Measurements from ENCODE around the gene REXO4. TPM values are rescaled to one million over a fixed set of nuclear protein-coding genes. Genes with fewer than 3 reads are reported as not detected.

The REXO4 gene
- total and polyA plus RNA-seq, 10 of the 15 experiments (the other 5 are each of a cell fraction or from before 2014, with no cell fraction given) = 2.7 to 43.9 (median 30.5) TPM

- TF ChIP-seq, protein P1, sequence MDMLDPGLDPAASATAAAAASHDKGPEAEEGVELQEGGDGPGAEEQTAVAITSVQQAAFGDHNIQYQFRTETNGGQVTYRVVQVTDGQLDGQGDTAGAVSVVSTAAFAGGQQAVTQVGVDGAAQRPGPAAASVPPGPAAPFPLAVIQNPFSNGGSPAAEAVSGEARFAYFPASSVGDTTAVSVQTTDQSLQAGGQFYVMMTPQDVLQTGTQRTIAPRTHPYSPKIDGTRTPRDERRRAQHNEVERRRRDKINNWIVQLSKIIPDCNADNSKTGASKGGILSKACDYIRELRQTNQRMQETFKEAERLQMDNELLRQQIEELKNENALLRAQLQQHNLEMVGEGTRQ (IDR thresholded peaks at IDR 0.05; ENCODE audit: borderline replicate concordance, low read depth, low read length) = no peak
- TF ChIP-seq BCL11A (IDR thresholded peaks at IDR 0.05; ENCODE audit: low read depth, low read length) (no peak), GATAD2B (conservative IDR thresholded peaks at IDR 0.05; ENCODE audit: low read depth) (no peak; the same call in 1 of the 2 replicates), SREBF1 (IDR thresholded peaks at IDR 0.05; ENCODE audit: low read length) (no peak), IKZF2 (IDR thresholded peaks at IDR 0.05) (peak in 1 of 2 experiments; percentile 40; a peak in 2 of 4 replicates), TCF3 (IDR thresholded peaks at IDR 0.05; ENCODE audit: borderline replicate concordance, insufficient read depth, low read depth, low read length) (no peak), RFX5 (IDR thresholded peaks at IDR 0.05; ENCODE audit: low read depth, low read length) (no peak), FOS (IDR thresholded peaks at IDR 0.05; ENCODE audit: borderline replicate concordance, extremely low read depth, insufficient read length) (no peak), MXI1 (IDR thresholded peaks at IDR 0.05; ENCODE audit: low read depth, low read length) (no peak), RAD51 (IDR thresholded peaks at IDR 0.05) (0 out of 2 replicates have a peak, but pooled peaks have one; percentile 10), SUPT20H (IDR thresholded peaks at IDR 0.05; ENCODE audit: borderline replicate concordance, control insufficient read depth, low read depth, low read length) (no peak), NFYA (IDR thresholded peaks at IDR 0.05; ENCODE audit: borderline replicate concordance, low read depth, low read length) (no peak), RAD21 (IDR thresholded peaks at IDR 0.05; ENCODE audit: insufficient read depth, low read depth, low read length) (no peak), MAX (IDR thresholded peaks at IDR 0.05; ENCODE audit: low read depth, low read length) (no peak), YY1 (IDR thresholded peaks at IDR 0.05; ENCODE audit: low read depth, low read length) (peak; percentile 88), STAT3 (IDR thresholded peaks at IDR 0.05; ENCODE audit: low read depth, low read length) (no peak), NR2C2 (IDR thresholded peaks at IDR 0.05; ENCODE audit: borderline replicate concordance, control insufficient read depth, insufficient read length, low read depth) (no peak), ZNF274 (IDR thresholded peaks at IDR 0.05; ENCODE audit: insufficient read depth, insufficient read length) (no peak), TARDBP (IDR thresholded peaks at IDR 0.05; ENCODE audit: borderline replicate concordance) (no peak), RB1 (IDR thresholded peaks at IDR 0.05; ENCODE audit: borderline replicate concordance) (no peak), ELK1 (IDR thresholded peaks at IDR 0.05; ENCODE audit: low read depth, low read length) (no peak), FOXK2 (IDR thresholded peaks at IDR 0.05) (peak; percentile 47; the same call in 1 of the 2 replicates)
- TF ChIP-seq, protein P2, sequence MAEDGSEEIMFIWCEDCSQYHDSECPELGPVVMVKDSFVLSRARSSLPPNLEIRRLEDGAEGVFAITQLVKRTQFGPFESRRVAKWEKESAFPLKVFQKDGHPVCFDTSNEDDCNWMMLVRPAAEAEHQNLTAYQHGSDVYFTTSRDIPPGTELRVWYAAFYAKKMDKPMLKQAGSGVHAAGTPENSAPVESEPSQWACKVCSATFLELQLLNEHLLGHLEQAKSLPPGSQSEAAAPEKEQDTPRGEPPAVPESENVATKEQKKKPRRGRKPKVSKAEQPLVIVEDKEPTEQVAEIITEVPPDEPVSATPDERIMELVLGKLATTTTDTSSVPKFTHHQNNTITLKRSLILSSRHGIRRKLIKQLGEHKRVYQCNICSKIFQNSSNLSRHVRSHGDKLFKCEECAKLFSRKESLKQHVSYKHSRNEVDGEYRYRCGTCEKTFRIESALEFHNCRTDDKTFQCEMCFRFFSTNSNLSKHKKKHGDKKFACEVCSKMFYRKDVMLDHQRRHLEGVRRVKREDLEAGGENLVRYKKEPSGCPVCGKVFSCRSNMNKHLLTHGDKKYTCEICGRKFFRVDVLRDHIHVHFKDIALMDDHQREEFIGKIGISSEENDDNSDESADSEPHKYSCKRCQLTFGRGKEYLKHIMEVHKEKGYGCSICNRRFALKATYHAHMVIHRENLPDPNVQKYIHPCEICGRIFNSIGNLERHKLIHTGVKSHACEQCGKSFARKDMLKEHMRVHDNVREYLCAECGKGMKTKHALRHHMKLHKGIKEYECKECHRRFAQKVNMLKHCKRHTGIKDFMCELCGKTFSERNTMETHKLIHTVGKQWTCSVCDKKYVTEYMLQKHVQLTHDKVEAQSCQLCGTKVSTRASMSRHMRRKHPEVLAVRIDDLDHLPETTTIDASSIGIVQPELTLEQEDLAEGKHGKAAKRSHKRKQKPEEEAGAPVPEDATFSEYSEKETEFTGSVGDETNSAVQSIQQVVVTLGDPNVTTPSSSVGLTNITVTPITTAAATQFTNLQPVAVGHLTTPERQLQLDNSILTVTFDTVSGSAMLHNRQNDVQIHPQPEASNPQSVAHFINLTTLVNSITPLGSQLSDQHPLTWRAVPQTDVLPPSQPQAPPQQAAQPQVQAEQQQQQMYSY (CRISPR knock-in tag; IDR thresholded peaks at IDR 0.05) = no peak
- TF ChIP-seq, protein P3, sequence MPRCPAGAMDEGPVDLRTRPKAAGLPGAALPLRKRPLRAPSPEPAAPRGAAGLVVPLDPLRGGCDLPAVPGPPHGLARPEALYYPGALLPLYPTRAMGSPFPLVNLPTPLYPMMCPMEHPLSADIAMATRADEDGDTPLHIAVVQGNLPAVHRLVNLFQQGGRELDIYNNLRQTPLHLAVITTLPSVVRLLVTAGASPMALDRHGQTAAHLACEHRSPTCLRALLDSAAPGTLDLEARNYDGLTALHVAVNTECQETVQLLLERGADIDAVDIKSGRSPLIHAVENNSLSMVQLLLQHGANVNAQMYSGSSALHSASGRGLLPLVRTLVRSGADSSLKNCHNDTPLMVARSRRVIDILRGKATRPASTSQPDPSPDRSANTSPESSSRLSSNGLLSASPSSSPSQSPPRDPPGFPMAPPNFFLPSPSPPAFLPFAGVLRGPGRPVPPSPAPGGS (IDR thresholded peaks at IDR 0.05; ENCODE audit: borderline replicate concordance, insufficient read depth, low read depth, low read length, poor library complexity, severe bottlenecking) = no peak
These were observed 2.6 kb upstream of the REXO4 start (continued) for GRCh38 chr9:133420392-133420827.

All from GM12878 (cell line).